CD4-positive, alpha-beta memory T cell (primary cell): ENCODE measurements around the gene CAPN15. TPM values are rescaled to one million over a fixed set of nuclear protein-coding genes. Genes with fewer than 3 reads are reported as not detected.

Experiments used
- CTCF ChIA-PET: fragments of 350-600 bp; sonication (Branson Sonifier 250); formaldehyde crosslinking; loops from one replicate; lab custom pipeline; 2021; ENCODE audit warnings: inconsistent platforms; ENCODE audit not compliant: partially characterized antibody; lab: Charles Lee
- POLR2A ChIA-PET: fragments of 350-600 bp; sonication (Branson Sonifier 250); formaldehyde crosslinking; loops from one replicate; lab custom pipeline; 2021; ENCODE audit not compliant: partially characterized antibody; lab: Charles Lee
- DNase-seq, 5 donors: peaks; one replicate each; pipeline versions ENCODE4 v3.0.0 to v3.0.0-alpha.2; 2020 to 2022; ENCODE audit warnings: mixed read lengths in 1 of 5
- H3K27ac ChIP-seq: one replicate; pipeline ENCODE4 v1.7.0; 2013; ENCODE audit warnings: low read depth, low read length
- H3K27me3 ChIP-seq: 2 replicates; pipeline ENCODE4 v1.7.0; 2013; ENCODE audit warnings: mild to moderate bottlenecking, low read length, moderate library complexity; ENCODE audit not compliant: insufficient read depth
- H3K36me3 ChIP-seq: 2 replicates; pipeline ENCODE4 v1.7.0; 2013; ENCODE audit warnings: mild to moderate bottlenecking, low read length, moderate library complexity; ENCODE audit not compliant: insufficient read depth
- H3K4me1 ChIP-seq: 2 replicates; pipeline ENCODE4 v1.7.0; 2013; ENCODE audit warnings: mild to moderate bottlenecking, low read length, moderate library complexity; ENCODE audit not compliant: insufficient read depth
- H3K4me3 ChIP-seq, 2 donors: one replicate each; pipeline ENCODE4 v1.7.0; 2013; ENCODE audit warnings: low read length in 2 of 2, mild to moderate bottlenecking in 1 of 2
- H3K9me3 ChIP-seq, 2 donors: one replicate each; pipeline ENCODE4 v1.7.0; 2013; ENCODE audit warnings: low read length in 2 of 2, control low read depth in 1 of 2; ENCODE audit not compliant: control insufficient read depth in 1 of 2
- H3K27ac Mint-ChIP-seq, 7 donors: one replicate each; pipeline ENCODE4 v1.8.0; 2020 to 2021; ENCODE audit warnings: mixed read lengths in 7 of 7, mild to moderate bottlenecking in 6 of 7, inconsistent platforms in 3 of 7, moderate library complexity in 3 of 7
- H3K27me3 Mint-ChIP-seq, 2 donors: one replicate each; pipeline ENCODE4 v1.8.0; 2020 to 2021; ENCODE audit warnings: mixed read lengths in 2 of 2
- H3K36me3 Mint-ChIP-seq, 2 donors: one replicate each; pipeline ENCODE4 v1.8.0; 2020 to 2021; ENCODE audit warnings: mixed read lengths in 2 of 2, inconsistent platforms in 1 of 2, mild to moderate bottlenecking in 1 of 2
- H3K4me1 Mint-ChIP-seq, 4 donors: one replicate each; pipeline ENCODE4 v1.8.0; 2020 to 2021; ENCODE audit warnings: mixed read lengths in 4 of 4, mild to moderate bottlenecking in 1 of 4
- H3K4me3 Mint-ChIP-seq, 8 donors: one replicate each; pipeline ENCODE4 v1.8.0; 2020 to 2021; ENCODE audit warnings: mixed read lengths in 8 of 8, mild to moderate bottlenecking in 7 of 8, moderate library complexity in 6 of 8, inconsistent platforms in 3 of 8
- H3K9me3 Mint-ChIP-seq, 8 donors: one replicate each; pipeline ENCODE4 v1.8.0; 2020 to 2021; ENCODE audit warnings: mixed read lengths in 8 of 8, mild to moderate bottlenecking in 5 of 8, inconsistent platforms in 3 of 8, moderate library complexity in 1 of 8
- intact Hi-C: fragments of 100-400 bp; cut with micrococcal nuclease; formaldehyde crosslinking; loops from one replicate; pipeline ENCODE4 v1.15.1; 2023
- polyA plus RNA-seq, 2 donors: library from polyadenylated mRNA; unstranded; fragments of 300-500 nt; fragmentation: Illumina TruSeq; gene quantifications; one replicate each; pipeline ENCODE4 v1.2.3, GENCODE V29; 2021
- total RNA-seq, 2 experiments: library from RNA; stranded (reverse); gene quantifications; one replicate each; pipeline ENCODE4 v1.2.3, GENCODE V29; 2021

CAPN15 gene
- total and polyA plus RNA-seq, 4 experiments from 2014 or later: 5.3 to 77.4 (median 44.0) TPM

GRCh38 chr16:516301-516700 is 11.2 kb upstream of the CAPN15 start:
- POLR2A ChIA-PET: no interaction called here
- intact Hi-C loops: no loop called here
- DNase-seq: no peak
- Histone ChIP-seq H3K27ac (no peak overlapping the region), H3K36me3 (no peaks in the 10 kb centered on the region), H3K27me3 (no peaks in the 10 kb centered on the region), H3K4me1 (no peaks in the 10 kb centered on the region), H3K4me3 (no peak overlapping the region), H3K9me3 (no peaks in the 10 kb centered on the region)
- H3K27me3 Mint-ChIP-seq: no peaks in the 10 kb centered on the region
- CTCF ChIA-PET: no interaction called here
- H3K36me3 Mint-ChIP-seq: peaks cover 5% of the 10 kb centered on the region in 2 donors
- no peaks in the 10 kb centered on the region for H3K4me1 Mint-ChIP-seq
- H3K27ac Mint-ChIP-seq: no peak overlapping the region
- no peak overlapping the region for H3K4me3 Mint-ChIP-seq
- no peaks in the 10 kb centered on the region for H3K9me3 Mint-ChIP-seq

- Mint-ChIP-seq H3K36me3 (peaks cover 5% of the 10 kb centered on the region in 2 donors), H3K9me3 (peaks cover 0 to 2% (median 0%) of the 10 kb centered on the region in 8 donors), H3K4me1 (no peaks in the 10 kb centered on the region), H3K27ac (no peak overlapping the region), H3K27me3 (no peaks in the 10 kb centered on the region), H3K4me3 (no peak overlapping the region)
- H3K4me1 ChIP-seq: no peaks in the 10 kb centered on the region
- H3K4me3 ChIP-seq: no peak overlapping the region
- intact Hi-C loops: no loop called here
- H3K9me3 ChIP-seq: no peaks in the 10 kb centered on the region
- POLR2A ChIA-PET: no interaction called here
- H3K27ac ChIP-seq: no peak overlapping the region
- CTCF ChIA-PET: interaction anchor here (1.2 kb wide), 1 partner anchor 13 kb away, joined by 3 read pairs; no protein-coding TSS in a partner anchor
- no peak for DNase-seq
- no peaks in the 10 kb centered on the region for H3K36me3 ChIP-seq
- no peaks in the 10 kb centered on the region for H3K27me3 ChIP-seq
These were observed 8.7 kb upstream of the CAPN15 start for GRCh38 chr16:518858-519257.

GRCh38 chr16:519425-519824 is 8.1 kb upstream of the CAPN15 start:
- Histone ChIP-seq H3K4me1 (no peaks in the 10 kb centered on the region), H3K27ac (no peak overlapping the region), H3K9me3 (no peaks in the 10 kb centered on the region), H3K4me3 (no peak overlapping the region), H3K36me3 (no peaks in the 10 kb centered on the region), H3K27me3 (no peaks in the 10 kb centered on the region)
- Mint-ChIP-seq H3K36me3 (peaks cover 2 to 3% of the 10 kb centered on the region in 2 donors), H3K9me3 (peaks cover 0 to 2% (median 0%) of the 10 kb centered on the region in 8 donors), H3K4me1 (no peaks in the 10 kb centered on the region), H3K27ac (peak overlapping the region in 1 of 7 donors; percentile 60), H3K4me3 (no peak overlapping the region), H3K27me3 (no peaks in the 10 kb centered on the region)
- intact Hi-C loops: no loop called here
- no peak for DNase-seq
- ChIA-PET CTCF (interaction anchor here (1.2 kb wide), 1 partner anchor 12 kb away, joined by 3 read pairs; no protein-coding TSS in a partner anchor), POLR2A (no interaction called here)

GRCh38 chr16:519841-520687 is 7.4 kb upstream of the CAPN15 start:
- peaks cover 2% of the 10 kb centered on the region for H3K4me1 ChIP-seq
- POLR2A ChIA-PET: no interaction called here
- CTCF ChIA-PET: no interaction called here
- H3K4me1 Mint-ChIP-seq: peaks cover 0 to 4% (median under 1%) of the 10 kb centered on the region in 4 donors
- peaks cover 0 to 2% (median 0%) of the 10 kb centered on the region in 8 donors for H3K9me3 Mint-ChIP-seq
- H3K27ac Mint-ChIP-seq: no peak overlapping the region
- H3K4me3 Mint-ChIP-seq: no peak overlapping the region
- H3K27me3 Mint-ChIP-seq: no peaks in the 10 kb centered on the region
- H3K4me3 ChIP-seq: no peak overlapping the region
- no peak overlapping the region for H3K27ac ChIP-seq
- no peaks in the 10 kb centered on the region for H3K9me3 ChIP-seq
- H3K36me3 Mint-ChIP-seq: peaks cover 0 to 2% of the 10 kb centered on the region in 2 donors
- no peaks in the 10 kb centered on the region for H3K27me3 ChIP-seq
- no peaks in the 10 kb centered on the region for H3K36me3 ChIP-seq
- DNase-seq: no peak
- intact Hi-C loops: no loop called here

GRCh38 chr16:520847-521246 is 6.7 kb upstream of the CAPN15 start:
- H3K4me3 ChIP-seq: no peak overlapping the region
- H3K27ac ChIP-seq: no peak overlapping the region
- ChIA-PET POLR2A (no interaction called here), CTCF (no interaction called here)
- intact Hi-C loops: no loop called here
- H3K9me3 ChIP-seq: no peaks in the 10 kb centered on the region
- H3K4me3 Mint-ChIP-seq: no peak overlapping the region
- H3K4me1 Mint-ChIP-seq: peaks cover 4 to 12% (median 7%) of the 10 kb centered on the region in 4 donors
- H3K4me1 ChIP-seq: peaks cover 10% of the 10 kb centered on the region
- H3K27me3 Mint-ChIP-seq: no peaks in the 10 kb centered on the region
- no peaks in the 10 kb centered on the region for H3K36me3 ChIP-seq
- H3K27ac Mint-ChIP-seq: no peak overlapping the region
- DNase-seq: no peak
- peaks cover 0 to 2% (median 0%) of the 10 kb centered on the region in 8 donors for H3K9me3 Mint-ChIP-seq
- peaks cover 0 to 5% of the 10 kb centered on the region in 2 donors for H3K36me3 Mint-ChIP-seq
- H3K27me3 ChIP-seq: no peaks in the 10 kb centered on the region

- H3K27me3 Mint-ChIP-seq: no peaks in the 10 kb centered on the region
- DNase-seq: no peak
These were observed 5.9 kb upstream of the CAPN15 start for GRCh38 chr16:521381-522210.

More at GRCh38 chr16:521381-522210, 5.9 kb upstream of the CAPN15 start:
- Mint-ChIP-seq H3K27ac (no peak overlapping the region), H3K36me3 (peaks cover 0 to 5% of the 10 kb centered on the region in 2 donors), H3K9me3 (peaks cover 0 to 2% (median 0%) of the 10 kb centered on the region in 8 donors), H3K4me3 (no peak overlapping the region), H3K4me1 (peaks cover 7 to 19% (median 12%) of the 10 kb centered on the region in 4 donors)
- ChIA-PET POLR2A (no interaction called here), CTCF (no interaction called here)
- Histone ChIP-seq H3K4me1 (peaks cover 17% of the 10 kb centered on the region), H3K36me3 (no peaks in the 10 kb centered on the region), H3K27me3 (no peaks in the 10 kb centered on the region), H3K4me3 (no peak overlapping the region), H3K9me3 (no peaks in the 10 kb centered on the region), H3K27ac (no peak overlapping the region)
- intact Hi-C loops: no loop called here
